ENCODE measurements around the gene C2orf78. TPM values are rescaled to one million over a fixed set of nuclear protein-coding genes. Genes with fewer than 3 reads are reported as not detected.
"Not testable (repeated sequence)": the region's sequence is repeated elsewhere in the genome, so short reads cannot be mapped to it uniquely, and the experiment has no call there.

The C2orf78 gene
- polyA plus RNA-seq, 1 donor, result not detected

GRCh38 chr2:73780237-73780582 lies 3.8 kb upstream of the C2orf78 start:
- DNase-seq, result no peak

GRCh38 chr2:73783402-73783801 lies 581 bp upstream of the C2orf78 start:
- not testable (repeated sequence) for DNase-seq

- no peak for DNase-seq
Measured at GRCh38 chr2:73811878-73812277, 27.9 kb downstream of the C2orf78 start.

GRCh38 chr2:73812635-73813034 lies 28.7 kb downstream of the C2orf78 start:
- no peak for DNase-seq

GRCh38 chr2:73818296-73818695 lies 34.3 kb downstream of the C2orf78 start:
- DNase-seq, result no peak

GRCh38 chr2:73821227-73821626 lies 37.2 kb downstream of the C2orf78 start:
- DNase-seq, result no peak

- no peak for DNase-seq
Measured at GRCh38 chr2:73821669-73822068, 37.7 kb downstream of the C2orf78 start.

- no peak for DNase-seq
Measured at GRCh38 chr2:73822276-73822675, 38.3 kb downstream of the C2orf78 start.

- DNase-seq, result no peak
Measured at GRCh38 chr2:73822991-73823390, 39.0 kb downstream of the C2orf78 start.

GRCh38 chr2:73823416-73823815 lies 39.4 kb downstream of the C2orf78 start:
- no peak for DNase-seq

GRCh38 chr2:73823916-73824523 lies 40.0 kb downstream of the C2orf78 start:
- peak; percentile 76 for DNase-seq

GRCh38 chr2:73825408-73825807 lies 41.4 kb downstream of the C2orf78 start:
- no peak for DNase-seq

GRCh38 chr2:73827018-73827417 lies 43.0 kb downstream of the C2orf78 start:
- DNase-seq, result no peak

GRCh38 chr2:73827660-73828388 lies 43.8 kb downstream of the C2orf78 start:
- DNase-seq, result no peak

GRCh38 chr2:73828389-73828817 lies 44.4 kb downstream of the C2orf78 start:
- no peak for DNase-seq

- DNase-seq, result peak; percentile 98
Measured at GRCh38 chr2:73828818-73829570, 45.0 kb downstream of the C2orf78 start, which contains the start of gene STAMBP. STAMBP (plus strand) TSS chr2:73828961; CDS start chr2:73830857, 1,896 bp downstream.

GRCh38 chr2:73830871-73831401 lies 47.0 kb downstream of the C2orf78 start:
- DNase-seq, result no peak

- DNase-seq, result peak; percentile 10
Measured at GRCh38 chr2:73832930-73833329, 48.9 kb downstream of the C2orf78 start.

GRCh38 chr2:73836141-73836943 lies 52.4 kb downstream of the C2orf78 start:
- no peak for DNase-seq

GRCh38 chr2:73837847-73838585 lies 54.0 kb downstream of the C2orf78 start:
- DNase-seq, result no peak

GRCh38 chr2:73838889-73839534 lies 55.0 kb downstream of the C2orf78 start:
- DNase-seq, result no peak

Measured in hindlimb muscle (tissue), 1 donor.